Panc1 (cell line): Measurements from ENCODE around the gene EPB41L4B. TPM values are rescaled to one million over a fixed set of nuclear protein-coding genes. Genes with fewer than 3 reads are reported as not detected.

Experiments used
- ATAC-seq: fragments of 200-7000 bp; cut with Tn5 transposase; 2 replicates; pipeline ENCODE4 v1.9.1; 2020; ENCODE audit warnings: mild to moderate bottlenecking, moderate library complexity
- BruUV-seq: library from RNA; stranded (reverse); fragments of 400-500 nt; replicated peaks from 2 replicates; lab custom pipeline; 2021; lab: Mats Ljungman, UMichigan
- CTCF ChIA-PET: fragments of 300-600 bp; sonication (Branson Sonifier 250); formaldehyde crosslinking; loops from one replicate; lab custom pipeline; 2022; ENCODE audit warnings: antibody characterized with exemption; lab: Charles Lee
- POLR2A ChIA-PET: fragments of 300-600 bp; sonication (Branson Sonifier 250); formaldehyde crosslinking; loops from one replicate; lab custom pipeline; 2022; ENCODE audit warnings: antibody characterized with exemption; lab: Charles Lee
- DNase-seq: peaks from one replicate; pipeline ENCODE4 v3.0.0-alpha.2; 2010; ENCODE audit warnings: low read depth, low spot score
- H3K27ac ChIP-seq: 2 replicates; pipeline ENCODE4 v1.5.1; 2011; ENCODE audit warnings: mild to moderate bottlenecking, low read length, inconsistent platforms
- H3K27me3 ChIP-seq: fragments of 200-500 bp; sonication (Bioruptor generic); 2 replicates; pipeline ENCODE4 v1.6.0; 2014; ENCODE audit warnings: low read length, inconsistent platforms; ENCODE audit not compliant: control insufficient read depth, insufficient read depth
- H3K36me3 ChIP-seq: fragments of 200-500 bp; sonication (Bioruptor generic); 2 replicates; pipeline ENCODE4 v1.5.1; 2014; ENCODE audit warnings: inconsistent platforms, mild to moderate bottlenecking, low read length, moderate library complexity; ENCODE audit not compliant: control insufficient read depth, insufficient read depth
- H3K4me1 ChIP-seq: 2 replicates; pipeline ENCODE4 v1.5.1; 2011; ENCODE audit warnings: inconsistent platforms, mild to moderate bottlenecking, low read length, moderate library complexity; ENCODE audit not compliant: control insufficient read depth, insufficient read depth
- H3K4me3 ChIP-seq, 2 experiments: 2 replicates each; pipeline ENCODE4 v1.5.1; 2011 to 2012; ENCODE audit warnings: low read depth in 2 of 2, low read length in 2 of 2, mild to moderate bottlenecking in 2 of 2, inconsistent platforms in 1 of 2, moderate library complexity in 1 of 2
- H3K9me3 ChIP-seq: fragments of 200-500 bp; sonication (Bioruptor generic); 2 replicates; pipeline ENCODE4 v1.5.1; 2014; ENCODE audit warnings: low read depth, mild to moderate bottlenecking, inconsistent platforms, low read length, moderate library complexity; ENCODE audit not compliant: control insufficient read depth, insufficient read depth
- CTCF ChIP-seq: fragments of 450-650 bp; IDR thresholded peaks from 2 replicates; pipeline ENCODE4 v1.5.1; 2017; ENCODE audit warnings: mild to moderate bottlenecking
- POLR2AphosphoS5 ChIP-seq: IDR thresholded peaks from 2 replicates; pipeline ENCODE4 v1.6.1; 2012; ENCODE audit warnings: mild to moderate bottlenecking, low read depth, low read length, moderate library complexity
- REST ChIP-seq, 2 experiments: IDR thresholded peaks; 2 replicates each; pipeline ENCODE4 v1.6.1; 2011 to 2012; ENCODE audit warnings: low read depth in 2 of 2, control low read depth in 1 of 2, low read length in 1 of 2, mild to moderate bottlenecking in 1 of 2, moderate library complexity in 1 of 2; ENCODE audit not compliant: insufficient read depth in 1 of 2
- SIN3A ChIP-seq: IDR thresholded peaks from 2 replicates; pipeline ENCODE4 v1.6.1; 2012; ENCODE audit warnings: low read depth, mild to moderate bottlenecking, low read length, moderate library complexity, borderline replicate concordance; ENCODE audit not compliant: insufficient read depth
- TCF7L2 ChIP-seq: IDR thresholded peaks from 2 replicates; pipeline ENCODE4 v1.6.1; 2011; ENCODE audit warnings: mild to moderate bottlenecking, low read depth, low read length, inconsistent platforms
- in situ Hi-C: cut with HindIII; loops from 2 replicates; pipeline ENCODE4 v1.10.0; 2016; ENCODE audit warnings: low sequenced_read_pairs, low pct_unique_long_range_greater_than_20kb
- intact Hi-C: fragments of 100-400 bp; cut with micrococcal nuclease; formaldehyde crosslinking; loops from one replicate; pipeline ENCODE4 v1.10.0; 2022; ENCODE audit not compliant: unreplicated experiment
- total RNA-seq: library from RNA; stranded (reverse); gene quantifications from one replicate; pipeline ENCODE4 v1.2.1, GENCODE V29; 2021; ENCODE audit not compliant: unreplicated experiment

The EPB41L4B gene
- total RNA-seq, 1 experiment from 2014 or later: 27.8 TPM

- Histone ChIP-seq H3K36me3 (no peaks in the 10 kb centered on the region), H3K27ac (peak overlapping the region; percentile 93), H3K4me3 (no peak overlapping the region), H3K9me3 (no peaks in the 10 kb centered on the region), H3K27me3 (no peaks in the 10 kb centered on the region), H3K4me1 (peaks cover 65% of the 10 kb centered on the region)
- DNase-seq (no peak), ATAC-seq (no peak)
- intact Hi-C loops: no loop called here
- ChIA-PET POLR2A (no interaction called here), CTCF (interaction anchor here (1.0 kb wide), 1 partner anchor 63 kb away, joined by 3 read pairs; no protein-coding TSS in a partner anchor)
- TF ChIP-seq TCF7L2: no peak
- TF ChIP-seq REST (IDR thresholded peaks at IDR 0.05; ENCODE audit: insufficient read depth in 1 of 2, low read depth in 2 of 2, low read length in 1 of 2): no peak
- no peak for TF ChIP-seq SIN3A
- TF ChIP-seq POLR2AphosphoS5: no peak
- TF ChIP-seq CTCF: no peak
- in situ Hi-C loops: no loop called here
- no TSS peak for BruUV-seq
Measured at GRCh38 chr9:109250771-109251079, 70.1 kb downstream of the EPB41L4B start.

- Histone ChIP-seq H3K9me3 (no peaks in the 10 kb centered on the region), H3K27me3 (no peaks in the 10 kb centered on the region), H3K27ac (peak overlapping the region; percentile 93), H3K4me3 (no peak overlapping the region), H3K4me1 (peaks cover 61% of the 10 kb centered on the region), H3K36me3 (no peaks in the 10 kb centered on the region)
- intact Hi-C loops (no loop called here), in situ Hi-C loops (no loop called here)
- no peak for TF ChIP-seq TCF7L2
- TF ChIP-seq CTCF: no peak
- TF ChIP-seq SIN3A: no peak
- TF ChIP-seq POLR2AphosphoS5: no peak
- TF ChIP-seq REST (IDR thresholded peaks at IDR 0.05; ENCODE audit: insufficient read depth in 1 of 2, low read depth in 2 of 2, low read length in 1 of 2): no peak
- ChIA-PET CTCF (no interaction called here), POLR2A (no interaction called here)
- no TSS peak for BruUV-seq
- no peak for ATAC-seq
- no peak for DNase-seq
Measured at GRCh38 chr9:109250311-109250741, 70.5 kb downstream of the EPB41L4B start.
